Hepatocyte (in vitro differentiated cells): Measurements from ENCODE around the gene EFNA2. TPM values are rescaled to one million over a fixed set of nuclear protein-coding genes. Genes with fewer than 3 reads are reported as not detected.

ENCODE experiments used
- DNase-seq: peaks from one replicate; pipeline ENCODE4 v3.0.0-alpha.2; 2016; ENCODE audit warnings: low spot score
- H2AFZ ChIP-seq: fragments of 200-600 bp; sonication (generic); 2 replicates; pipeline ENCODE4 v1.6.0; 2016; ENCODE audit warnings: antibody characterized with exemption, mild to moderate bottlenecking
- H3K27ac ChIP-seq: fragments of 200-600 bp; sonication (generic); 2 replicates; pipeline ENCODE4 v1.5.1; 2016; ENCODE audit warnings: mild to moderate bottlenecking
- H3K27me3 ChIP-seq: fragments of 200-600 bp; sonication (generic); 2 replicates; pipeline ENCODE4 v1.6.1; 2016
- H3K36me3 ChIP-seq: fragments of 200-600 bp; sonication (generic); replicated peaks from 2 replicates; pipeline ENCODE4 v1.5.1; 2016; ENCODE audit warnings: low read depth; ENCODE audit not compliant: insufficient read depth
- H3K4me1 ChIP-seq: fragments of 200-600 bp; sonication (generic); 2 replicates; pipeline ENCODE4 v1.5.1; 2016; ENCODE audit warnings: mild to moderate bottlenecking, moderate library complexity; ENCODE audit not compliant: insufficient read depth
- H3K4me2 ChIP-seq: fragments of 200-600 bp; sonication (generic); 2 replicates; pipeline ENCODE4 v1.6.0; 2016
- H3K4me3 ChIP-seq: fragments of 200-600 bp; sonication (generic); 2 replicates; pipeline ENCODE4 v1.5.1; 2016; ENCODE audit warnings: mild to moderate bottlenecking
- H3K79me2 ChIP-seq: fragments of 200-600 bp; sonication (generic); 2 replicates; pipeline ENCODE4 v1.6.0; 2017; ENCODE audit warnings: mild to moderate bottlenecking
- H3K9me2 ChIP-seq: fragments of 200-600 bp; sonication (generic); replicated peaks from 2 replicates; pipeline ENCODE4 v1.6.0; 2017; ENCODE audit warnings: mild to moderate bottlenecking; ENCODE audit not compliant: insufficient read depth
- H3K9me3 ChIP-seq: fragments of 200-600 bp; sonication (generic); 2 replicates; pipeline ENCODE4 v1.5.1; 2016; ENCODE audit warnings: low read depth, mild to moderate bottlenecking
- H4K20me1 ChIP-seq: fragments of 200-600 bp; sonication (generic); 2 replicates; pipeline ENCODE4 v1.6.0; 2016; ENCODE audit warnings: mild to moderate bottlenecking; ENCODE audit not compliant: insufficient read depth, poor library complexity, severe bottlenecking
- CTCF ChIP-seq: fragments of 200-600 bp; sonication (generic); IDR thresholded peaks from 2 replicates; pipeline ENCODE4 v1.5.1; 2016; ENCODE audit warnings: antibody characterized with exemption, mild to moderate bottlenecking; ENCODE audit not compliant: poor library complexity
- EZH2 ChIP-seq: fragments of 200-600 bp; sonication (generic); IDR thresholded peaks from 2 replicates; pipeline ENCODE4 v1.6.1; 2016; ENCODE audit warnings: antibody characterized with exemption, mild to moderate bottlenecking, borderline replicate concordance
- EZH2phosphoT487 ChIP-seq: fragments of 200-600 bp; sonication (generic); IDR thresholded peaks from one replicate; pipeline ENCODE4 v1.6.1; 2018; ENCODE audit warnings: antibody characterized with exemption, mild to moderate bottlenecking, low read depth, moderate library complexity; ENCODE audit not compliant: unreplicated experiment, severe bottlenecking
- WGBS: methylation state at CpG from one replicate; pipeline ENCODE4 v1.1.6; 2016; ENCODE audit warnings: low lambda C conversion rate; ENCODE audit errors: missing lambda C conversion rate; 5-methylcytosine and 5-hydroxymethylcytosine counted together
- polyA plus RNA-seq: library from polyadenylated mRNA; unstranded; fragments of >200 nt; fragmentation: Nextera tagmentation; extraction: Ambion mirVana; gene quantifications from 2 replicates; pipeline ENCODE4 v1.2.1, GENCODE V29; 2016
- total RNA-seq: library from RNA; depleted of rRNA; stranded (reverse); fragments of >200 nt; gene quantifications from 2 replicates; pipeline ENCODE4 v1.2.3, GENCODE V29; 2014

Gene EFNA2
- total and polyA plus RNA-seq, 2 experiments from 2014 or later = 1.3 to 14.2 TPM

GRCh38 chr19:1239796-1240737 lies 45.6 kb upstream of the EFNA2 start:
- Histone ChIP-seq H3K27me3 (no peaks in the 10 kb centered on the region), H2AFZ (peak overlapping the region; percentile 57), H3K27ac (peak overlapping the region; percentile 91), H4K20me1 (no peaks in the 10 kb centered on the region), H3K4me1 (peaks cover 35% of the 10 kb centered on the region), H3K4me2 (peak overlapping the region; percentile 97), H3K9me2 (no peaks in the 10 kb centered on the region), H3K9me3 (no peaks in the 10 kb centered on the region), H3K4me3 (peak overlapping the region; percentile 42), H3K79me2 (peaks cover 25% of the 10 kb centered on the region), H3K36me3 (no peaks in the 10 kb centered on the region)
- peak; percentile 98 for DNase-seq
- WGBS = 15% methylated on average over 59 of the region's 84 CpGs
- TF ChIP-seq EZH2 (no peak), CTCF (peak; percentile 87), EZH2phosphoT487 (no peak)

GRCh38 chr19:1240925-1241324 lies 44.7 kb upstream of the EFNA2 start:
- Histone ChIP-seq H4K20me1 (no peaks in the 10 kb centered on the region), H3K9me3 (no peaks in the 10 kb centered on the region), H3K36me3 (no peaks in the 10 kb centered on the region), H3K4me3 (no peak overlapping the region), H3K27ac (peak overlapping the region; percentile 38), H2AFZ (peak overlapping the region; percentile 57), H3K4me1 (peaks cover 43% of the 10 kb centered on the region), H3K4me2 (peak overlapping the region; percentile 97), H3K9me2 (no peaks in the 10 kb centered on the region), H3K27me3 (no peaks in the 10 kb centered on the region), H3K79me2 (peaks cover 25% of the 10 kb centered on the region)
- DNase-seq = no peak
- WGBS = 79% methylated on average over 15 of the region's 15 CpGs
- TF ChIP-seq EZH2 (no peak), EZH2phosphoT487 (no peak), CTCF (no peak)

- H4K20me1 ChIP-seq = no peaks in the 10 kb centered on the region
- H3K27me3 ChIP-seq = no peaks in the 10 kb centered on the region
- H3K4me3 ChIP-seq = peak within 1 kb of the TSS; percentile 74
- H3K4me2 ChIP-seq = peak within 1 kb of the TSS; percentile 97
- DNase-seq = peak; percentile 98
- 2% methylated on average over 45 of the region's 79 CpGs for WGBS
- H3K79me2 ChIP-seq = peaks cover 21% of the 10 kb centered on the region
- peak within 1 kb of the TSS; percentile 53 for H3K27ac ChIP-seq
- H3K9me2 ChIP-seq = no peaks in the 10 kb centered on the region
- peaks cover 45% of the 10 kb centered on the region for H3K4me1 ChIP-seq
- H3K36me3 ChIP-seq = no peaks in the 10 kb centered on the region
- peak within 1 kb of the TSS; percentile 57 for H2AFZ ChIP-seq
- TF ChIP-seq EZH2 = no peak
- no peak for TF ChIP-seq EZH2phosphoT487
- no peaks in the 10 kb centered on the region for H3K9me3 ChIP-seq
Observed at GRCh38 chr19:1241417-1242095, 44.1 kb upstream of the EFNA2 start, which contains the start of gene ATP5F1D. TSS of gene ATP5F1D (plus strand) at chr19:1241751. CDS start at chr19:1241851, 100 bp downstream.
